GM04504 (cell line): ENCODE measurements around the gene SASH1.
"Not testable (repeated sequence)": the region's sequence is repeated elsewhere in the genome, so short reads cannot be mapped to it uniquely, and the experiment has no call there.

Experiments used
- DNase-seq: peaks from one replicate; pipeline ENCODE4 v3.0.0-alpha.2; 2012; ENCODE audit warnings: low read depth

SASH1 gene

GRCh38 chr6:148365041-148365440, 22.4 kb downstream of the SASH1 start:
- no peak for DNase-seq

DNA sequence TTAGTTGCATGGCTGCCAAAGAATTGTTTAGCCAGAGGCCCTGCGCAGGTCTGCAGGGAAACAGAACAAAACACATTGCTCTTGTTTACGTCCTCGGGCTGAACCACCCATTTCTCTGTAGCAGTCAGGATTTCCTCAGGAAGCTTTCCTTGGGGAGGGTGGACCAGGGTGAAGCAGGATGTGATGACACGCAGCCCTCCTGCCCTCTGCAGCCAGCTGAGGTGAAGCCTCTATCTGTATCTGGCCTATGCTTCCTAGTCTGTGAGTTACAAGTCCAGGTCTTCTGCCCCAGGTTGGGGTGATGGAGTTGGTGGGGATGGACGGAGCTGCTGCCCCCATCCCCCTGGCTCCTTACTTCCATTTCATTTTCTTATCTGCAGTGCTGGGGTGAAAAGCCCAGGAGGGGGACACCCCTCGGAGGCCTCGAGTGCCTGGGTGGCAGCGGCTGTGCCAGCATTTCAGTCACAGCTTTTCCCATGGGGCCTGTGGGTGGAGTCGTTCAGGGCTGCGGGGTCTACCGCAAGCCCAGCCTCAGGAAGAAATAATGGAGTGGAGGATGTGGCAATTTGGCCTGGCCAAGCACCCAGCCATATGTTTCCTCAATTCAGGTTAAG, 24.9 kb downstream of the SASH1 start:
- no peak for DNase-seq

DNA sequence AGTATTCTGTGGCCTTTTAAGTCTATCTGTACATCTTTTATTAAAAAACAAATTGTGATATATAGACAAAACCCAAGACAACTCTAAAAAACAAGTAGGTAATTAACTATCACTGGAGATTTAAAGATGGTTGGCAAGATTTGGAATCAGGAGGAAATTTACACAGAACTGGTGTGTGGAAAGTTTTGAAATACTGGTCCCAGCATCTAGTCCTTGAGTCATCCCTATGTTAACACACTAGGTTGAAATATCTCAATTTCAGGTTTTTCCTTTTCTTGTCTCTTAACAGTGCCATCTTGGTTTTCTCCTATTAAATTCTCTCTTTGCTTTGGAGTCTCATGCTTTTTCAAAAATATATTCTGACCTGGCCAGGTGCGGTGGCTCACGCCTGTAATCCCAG, 27.5 kb downstream of the SASH1 start:
- DNase-seq: no peak

- DNase-seq: no peak
These were observed 31.6 kb downstream of the SASH1 start for GRCh38 chr6:148374040-148374774.

DNA sequence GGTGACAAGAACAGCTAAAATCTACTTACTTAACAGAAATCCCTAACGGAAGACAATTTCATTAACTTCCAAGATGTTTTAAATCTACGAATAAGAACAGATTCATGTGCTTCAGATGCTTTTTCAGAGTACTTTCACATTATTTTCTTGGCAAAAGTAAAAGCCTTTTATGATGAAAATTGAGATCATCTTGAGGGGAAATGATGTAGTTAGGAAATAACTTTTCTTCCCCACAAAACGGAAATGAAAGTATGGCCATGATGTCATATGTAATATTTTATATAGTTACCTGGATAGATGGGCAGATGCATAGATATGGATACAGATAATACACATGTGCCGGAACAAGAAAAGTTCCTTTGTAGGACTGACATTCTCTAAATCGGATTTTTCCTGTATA, 32.8 kb downstream of the SASH1 start:
- DNase-seq: no peak

- DNase-seq: no peak
These were observed 36.8 kb downstream of the SASH1 start for GRCh38 chr6:148379481-148379880.

DNA sequence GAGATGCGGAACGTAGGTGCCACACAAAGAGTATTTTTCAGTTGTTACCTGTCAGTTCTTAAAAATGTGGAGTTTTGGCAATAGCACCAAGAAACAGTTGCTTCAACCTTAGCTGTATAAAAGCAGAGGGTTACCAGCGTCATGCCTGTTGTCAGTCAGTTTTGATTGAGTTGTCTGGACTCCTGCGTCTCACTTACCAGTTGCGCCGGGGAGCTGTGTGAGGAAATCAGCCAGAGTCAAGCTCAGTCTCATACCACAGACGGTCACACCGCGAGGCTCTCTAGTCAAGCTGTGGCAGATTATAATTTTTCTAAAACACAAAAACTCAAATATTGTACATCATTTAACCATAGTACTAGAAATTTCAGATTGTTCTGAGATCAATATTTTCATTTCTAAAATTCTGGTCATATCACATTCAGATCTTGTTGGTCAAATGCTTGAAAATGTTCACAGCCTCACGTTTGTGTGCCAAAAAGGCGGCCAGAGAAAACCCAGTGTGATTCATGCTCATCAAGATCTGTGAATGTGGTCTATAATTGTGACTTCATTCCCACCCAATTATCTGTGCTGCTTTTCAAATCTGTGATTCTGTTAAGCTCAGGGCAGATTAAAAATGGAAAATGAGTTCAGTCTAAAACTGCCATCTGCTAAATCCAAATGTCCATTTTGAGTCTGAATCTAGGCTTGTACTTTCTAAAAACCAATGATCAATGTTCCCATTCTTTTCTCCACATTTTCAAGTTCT, 37.5 kb downstream of the SASH1 start:
- DNase-seq: no peak

- not testable (repeated sequence) for DNase-seq
These were observed 39.4 kb downstream of the SASH1 start for GRCh38 chr6:148382051-148382450.

DNA sequence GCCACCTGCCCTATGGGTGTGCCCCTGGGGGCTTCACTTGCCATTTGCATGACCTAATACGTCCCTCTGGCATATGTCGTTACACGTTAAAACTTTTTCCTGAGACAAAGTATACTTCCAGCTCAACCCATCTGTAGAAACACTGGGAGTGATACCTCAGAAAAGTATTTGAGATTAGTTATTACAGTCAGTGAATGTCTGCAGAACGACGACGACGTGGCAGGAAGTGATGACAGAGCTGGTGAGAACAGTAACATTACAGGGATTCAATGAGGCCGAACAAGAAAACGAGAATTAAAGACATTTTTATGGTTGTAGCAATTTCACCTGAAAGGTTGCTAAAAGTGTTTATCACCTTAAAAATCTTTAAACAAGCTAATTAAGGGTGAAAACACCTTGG, 40.2 kb downstream of the SASH1 start:
- DNase-seq: no peak

DNA sequence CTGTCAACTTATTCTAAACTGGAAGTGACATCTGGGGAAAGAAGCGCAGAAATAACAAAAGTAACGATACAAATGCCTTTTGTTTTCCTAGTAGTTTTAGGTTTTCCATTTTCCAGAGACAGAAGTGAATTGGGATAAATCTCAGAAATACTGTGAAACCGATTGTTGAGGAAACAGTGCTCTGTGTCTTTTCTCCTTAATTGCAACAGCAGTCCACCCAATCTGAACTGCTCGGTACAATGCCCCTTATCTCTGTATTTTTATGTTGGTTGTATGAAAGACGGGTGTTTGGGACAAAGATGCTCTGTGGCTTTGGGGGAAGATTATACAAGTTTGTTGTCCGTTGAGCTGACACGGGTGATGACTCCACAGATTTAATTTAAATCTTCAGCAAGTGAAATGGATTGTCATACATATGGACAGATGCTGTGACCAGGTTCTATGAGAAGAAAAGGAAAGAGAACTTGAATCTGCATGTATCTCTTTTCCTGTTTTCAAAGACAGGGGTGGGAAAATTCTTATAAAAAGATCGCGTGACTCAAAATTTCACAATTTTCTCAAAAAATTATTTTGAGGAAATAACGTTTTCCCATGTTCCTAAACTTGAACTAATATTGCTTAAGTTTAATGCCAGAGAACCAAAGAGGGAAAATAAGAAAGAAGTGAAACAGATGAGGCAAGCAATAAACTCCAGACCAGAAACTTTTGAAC, 41.2 kb downstream of the SASH1 start:
- no peak for DNase-seq

DNA sequence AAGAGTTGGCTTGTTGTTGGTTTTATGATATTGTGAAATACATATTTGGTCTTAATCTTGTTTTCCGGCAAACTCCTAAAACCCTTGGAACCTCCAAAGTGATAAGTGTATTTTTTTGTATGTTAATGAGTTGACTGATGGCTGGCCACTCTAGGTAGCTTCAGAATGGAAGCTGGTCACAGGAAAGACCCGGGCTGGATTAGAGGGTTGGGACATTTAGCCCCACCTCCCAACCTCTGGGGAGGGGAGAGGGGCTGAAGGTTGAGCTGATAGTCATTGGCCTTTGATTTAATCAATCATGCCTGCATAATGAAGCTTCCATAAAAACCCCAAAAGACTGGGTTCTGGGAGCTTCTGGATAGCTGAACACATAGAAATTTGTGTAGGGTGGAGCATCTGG, 42.7 kb downstream of the SASH1 start:
- no peak for DNase-seq

- DNase-seq: no peak
These were observed 45.9 kb downstream of the SASH1 start for GRCh38 chr6:148388521-148388920.

GRCh38 chr6:148389086-148389485, 46.4 kb downstream of the SASH1 start:
- DNase-seq: no peak

DNA sequence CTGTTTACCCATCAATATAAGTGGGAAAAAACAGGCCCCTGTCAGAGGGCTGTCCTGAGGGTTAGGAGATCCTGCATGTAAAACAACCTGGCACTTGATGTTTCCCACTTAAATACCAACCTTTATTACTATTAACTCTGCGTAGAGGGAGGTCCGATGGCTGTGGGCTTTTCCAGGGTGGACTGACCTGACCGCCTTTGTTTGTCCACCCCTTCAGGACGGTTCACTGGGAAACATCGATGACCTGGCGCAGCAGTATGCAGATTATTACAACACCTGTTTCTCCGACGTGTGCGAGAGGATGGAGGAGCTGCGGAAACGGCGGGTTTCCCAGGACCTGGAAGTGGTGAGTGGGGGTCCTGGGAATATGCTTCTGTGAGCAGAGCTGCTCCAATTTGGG, 47.3 kb downstream of the SASH1 start:
- no peak for DNase-seq

DNA sequence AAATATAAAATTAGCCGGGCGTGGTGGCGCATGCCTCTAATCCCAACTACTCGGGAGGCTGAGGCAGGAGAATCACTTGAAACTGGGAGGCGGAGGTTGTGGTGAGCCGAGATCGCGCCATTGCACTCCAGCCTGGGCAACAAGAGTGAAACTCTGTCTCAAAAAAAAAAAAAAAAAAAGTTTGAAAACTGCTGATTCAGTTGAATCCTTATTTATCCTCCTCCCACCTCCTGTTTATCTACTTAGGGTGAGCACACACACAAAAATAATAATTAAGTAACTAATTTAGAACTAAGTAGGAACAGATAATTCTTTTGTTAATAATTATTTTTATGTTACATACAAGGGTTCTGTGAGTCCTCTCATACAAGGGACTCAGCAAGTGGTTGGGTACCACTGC, 49.5 kb downstream of the SASH1 start:
- DNase-seq: not testable (repeated sequence)

- no peak for DNase-seq
These were observed 50.0 kb downstream of the SASH1 start for GRCh38 chr6:148392671-148393070.

DNA sequence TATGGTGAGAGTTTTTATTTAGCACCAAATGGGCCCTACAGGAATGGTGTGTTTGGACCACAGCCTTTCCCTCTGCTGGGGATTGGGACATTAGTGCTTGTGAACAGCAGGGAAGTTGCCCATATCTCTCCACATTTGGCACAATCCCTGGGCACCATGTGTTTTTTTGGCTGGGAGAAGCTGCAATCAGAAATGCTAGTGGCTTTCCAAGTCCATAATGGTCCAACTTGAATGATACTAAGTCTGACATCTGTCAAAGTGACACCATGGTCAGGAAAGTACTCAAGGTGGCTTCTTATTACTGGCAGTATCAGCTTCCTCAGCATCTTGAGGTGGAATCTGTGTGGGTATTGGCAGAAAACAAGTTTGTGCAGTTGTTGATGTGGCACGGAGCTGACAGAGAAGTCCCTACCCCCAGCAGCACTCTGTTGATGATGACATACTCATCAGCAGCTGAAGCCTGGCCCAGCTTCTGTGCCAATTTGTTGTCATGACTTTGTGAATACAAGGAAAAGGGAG, 53.0 kb downstream of the SASH1 start:
- DNase-seq: no peak

DNA sequence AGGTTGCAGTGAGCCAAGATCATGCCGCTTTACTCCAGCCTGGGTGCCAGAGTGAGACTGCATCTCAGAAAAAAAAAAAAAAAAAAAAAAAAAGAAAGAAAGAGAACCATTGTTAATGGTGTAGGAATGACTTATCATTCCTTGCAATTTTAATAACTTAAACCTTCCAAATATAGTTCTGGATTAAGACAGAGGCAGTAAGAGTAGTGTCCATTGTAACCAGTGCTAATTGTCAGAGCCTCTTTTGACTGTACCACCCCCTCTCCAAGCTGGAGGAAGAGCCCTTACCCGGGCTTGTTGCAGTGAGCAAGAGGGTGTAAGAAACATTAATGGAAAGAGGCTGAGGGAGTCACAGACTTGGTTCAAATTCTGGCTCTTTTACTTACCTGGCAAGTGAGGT, 53.8 kb downstream of the SASH1 start:
- DNase-seq: no peak

GRCh38 chr6:148396926-148397325, 54.3 kb downstream of the SASH1 start:
- no peak for DNase-seq

GRCh38 chr6:148398244-148398643, 55.6 kb downstream of the SASH1 start:
- no peak for DNase-seq

- DNase-seq: no peak
These were observed 56.0 kb downstream of the SASH1 start for GRCh38 chr6:148398678-148399077.

- no peak for DNase-seq
These were observed 58.9 kb downstream of the SASH1 start for GRCh38 chr6:148401571-148401970.
